IPS-18c (cell line): ENCODE results near the gene CYP4F3.
"Not testable (repeated sequence)": the region's sequence is repeated elsewhere in the genome, so short reads cannot be mapped to it uniquely, and the experiment has no call there.

Source experiments
- H3K4me3 ChIP-seq: 2 replicates; pipeline ENCODE4 v1.7.0; 2013; ENCODE audit warnings: low read depth, mild to moderate bottlenecking, low read length, moderate library complexity; ENCODE audit not compliant: insufficient read depth
- H3K9me3 ChIP-seq: one replicate; pipeline ENCODE4 v1.6.1; 2013; ENCODE audit warnings: mild to moderate bottlenecking, low read length, moderate library complexity; ENCODE audit not compliant: control insufficient read depth, insufficient read depth

Gene CYP4F3, protein sequence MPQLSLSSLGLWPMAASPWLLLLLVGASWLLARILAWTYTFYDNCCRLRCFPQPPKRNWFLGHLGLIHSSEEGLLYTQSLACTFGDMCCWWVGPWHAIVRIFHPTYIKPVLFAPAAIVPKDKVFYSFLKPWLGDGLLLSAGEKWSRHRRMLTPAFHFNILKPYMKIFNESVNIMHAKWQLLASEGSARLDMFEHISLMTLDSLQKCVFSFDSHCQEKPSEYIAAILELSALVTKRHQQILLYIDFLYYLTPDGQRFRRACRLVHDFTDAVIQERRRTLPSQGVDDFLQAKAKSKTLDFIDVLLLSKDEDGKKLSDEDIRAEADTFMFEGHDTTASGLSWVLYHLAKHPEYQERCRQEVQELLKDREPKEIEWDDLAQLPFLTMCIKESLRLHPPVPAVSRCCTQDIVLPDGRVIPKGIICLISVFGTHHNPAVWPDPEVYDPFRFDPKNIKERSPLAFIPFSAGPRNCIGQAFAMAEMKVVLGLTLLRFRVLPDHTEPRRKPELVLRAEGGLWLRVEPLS

GRCh38 chr19:15640294-15640903 lies at the start of gene CYP4F3:
CYP4F3 (plus strand) TSS chr19:15640897; CDS start chr19:15641416, 519 bp downstream.
- no peak within 1 kb of the TSS for H3K4me3 ChIP-seq
- peaks cover 16% of the 10 kb centered on the region for H3K9me3 ChIP-seq

- Histone ChIP-seq H3K9me3 (no peaks in the 10 kb centered on the region), H3K4me3 (no peak overlapping the region; the same call in 1 of the 2 replicates)
Observed at GRCh38 chr19:15591796-15592195, 48.9 kb upstream of the CYP4F3 start.

GRCh38 chr19:15592506-15592905 lies 48.2 kb upstream of the CYP4F3 start:
- not testable (repeated sequence) for H3K4me3 ChIP-seq, H3K9me3 ChIP-seq

DNA sequence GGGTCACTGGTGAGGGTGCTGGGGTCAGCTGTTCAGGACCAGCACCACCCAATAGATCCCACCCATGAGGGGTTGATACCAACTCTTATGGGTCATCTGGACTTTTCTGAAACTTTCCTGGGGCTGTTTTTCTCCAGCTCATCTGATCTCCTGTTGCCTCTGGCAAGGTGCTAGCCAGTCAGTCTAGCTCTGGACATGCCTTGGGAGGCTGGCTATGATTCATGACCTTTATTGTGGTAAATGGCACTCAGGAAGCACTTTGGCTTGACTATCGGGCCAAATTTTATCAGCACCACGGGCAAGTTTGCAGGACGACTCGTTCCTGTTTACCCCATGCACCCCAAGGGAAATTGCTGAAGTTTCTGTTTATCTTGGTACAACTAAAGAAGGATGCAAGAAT lies 46.9 kb upstream of the CYP4F3 start:
- H3K9me3 ChIP-seq, H3K4me3 ChIP-seq: not testable (repeated sequence)

DNA sequence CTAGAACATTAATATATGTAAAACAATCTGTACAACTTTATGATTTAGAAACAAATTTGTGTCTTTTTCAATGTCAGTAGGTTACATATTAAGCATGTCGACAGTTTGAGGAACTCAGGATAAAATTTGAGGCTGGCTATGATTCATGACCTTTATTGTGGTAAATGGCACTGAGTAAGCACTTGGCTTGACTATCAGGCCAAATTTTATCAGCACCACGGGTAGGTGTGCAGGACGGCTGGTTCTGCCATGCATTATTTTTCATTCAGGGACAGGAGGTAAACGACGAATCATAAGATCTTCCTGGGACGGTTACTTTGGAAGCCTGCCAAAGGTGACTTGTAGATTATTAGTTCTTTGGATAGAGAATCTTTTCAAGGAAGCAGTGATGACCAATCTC lies 45.6 kb upstream of the CYP4F3 start:
- no peaks in the 10 kb centered on the region for H3K9me3 ChIP-seq

GRCh38 chr19:15607978-15608925 lies 32.4 kb upstream of the CYP4F3 start:
- H3K9me3 ChIP-seq, H3K4me3 ChIP-seq: not testable (repeated sequence)

More for the DNA sequence above, 45.6 kb upstream of the CYP4F3 start:
- H3K4me3 ChIP-seq: no peak overlapping the region

GRCh38 chr19:15609261-15609660 lies 31.4 kb upstream of the CYP4F3 start:
- Histone ChIP-seq H3K4me3 (no peak overlapping the region), H3K9me3 (no peaks in the 10 kb centered on the region)

GRCh38 chr19:15612342-15612741 lies 28.4 kb upstream of the CYP4F3 start:
- Histone ChIP-seq H3K9me3 (no peaks in the 10 kb centered on the region), H3K4me3 (no peak overlapping the region)

- peaks cover 1% of the 10 kb centered on the region for H3K9me3 ChIP-seq
- H3K4me3 ChIP-seq: no peak overlapping the region
Observed at GRCh38 chr19:15613338-15613737, 27.4 kb upstream of the CYP4F3 start.

DNA sequence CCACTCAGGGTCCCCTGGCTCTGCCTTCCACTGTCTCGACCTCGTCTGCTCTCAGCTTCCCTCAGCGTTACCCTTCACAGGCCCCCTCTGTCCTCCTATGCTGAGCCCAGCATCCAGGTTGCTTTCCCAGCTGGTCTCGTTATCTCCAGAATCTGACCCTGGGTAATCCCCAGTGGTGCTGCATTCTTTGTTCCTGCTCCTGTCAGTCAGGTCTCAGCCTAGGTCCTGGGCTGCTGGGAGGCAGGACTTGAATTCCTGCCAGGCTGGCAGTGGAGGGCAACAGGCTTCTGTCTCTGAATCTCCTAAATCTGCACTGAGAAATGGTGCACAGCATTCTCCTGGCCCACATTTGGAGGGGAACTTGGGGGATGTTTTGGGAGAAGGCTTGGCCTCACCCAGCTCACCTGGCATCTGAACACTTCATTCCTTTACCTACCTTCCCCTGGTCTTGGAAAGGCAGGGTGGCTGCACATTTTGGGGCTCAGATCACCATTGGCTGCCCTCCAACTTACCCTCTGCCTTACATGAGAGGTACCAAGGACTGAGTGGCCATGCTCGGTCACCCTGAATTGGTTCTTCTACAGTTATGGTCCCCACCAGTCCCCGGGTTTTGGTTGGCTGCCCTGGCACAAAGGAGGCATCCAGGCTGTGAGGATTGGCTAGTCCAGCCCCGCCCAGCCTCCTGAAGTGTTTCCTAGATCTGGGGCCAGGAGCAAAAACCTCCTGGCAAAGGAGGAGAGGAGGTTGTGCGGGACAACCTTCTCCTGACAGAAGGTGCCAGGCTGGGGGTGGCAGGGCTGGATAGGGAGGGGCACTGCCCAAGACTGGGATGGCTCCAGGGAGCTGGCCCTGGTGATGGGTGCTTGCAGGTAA lies 26.0 kb upstream of the CYP4F3 start, which contains the start of gene CYP4F8:
Gene CYP4F8, plus strand, starts transcription at position 712 of the 873 bp plus-strand sequence. CDS start 399 bp downstream, outside the sequence.
- peaks cover 3% of the 10 kb centered on the region for H3K9me3 ChIP-seq
- no peak within 1 kb of the TSS for H3K4me3 ChIP-seq

- Histone ChIP-seq H3K9me3 (peaks cover 3% of the 10 kb centered on the region), H3K4me3 (no peak overlapping the region)
Observed at GRCh38 chr19:15615526-15615925, 25.2 kb upstream of the CYP4F3 start.

- no peak overlapping the region for H3K4me3 ChIP-seq
- peaks cover 3% of the 10 kb centered on the region for H3K9me3 ChIP-seq
Observed at GRCh38 chr19:15616183-15616582, 24.5 kb upstream of the CYP4F3 start.

- Histone ChIP-seq H3K4me3 (no peak overlapping the region), H3K9me3 (peaks cover 3% of the 10 kb centered on the region)
Observed at GRCh38 chr19:15616627-15617270, 23.9 kb upstream of the CYP4F3 start.

DNA sequence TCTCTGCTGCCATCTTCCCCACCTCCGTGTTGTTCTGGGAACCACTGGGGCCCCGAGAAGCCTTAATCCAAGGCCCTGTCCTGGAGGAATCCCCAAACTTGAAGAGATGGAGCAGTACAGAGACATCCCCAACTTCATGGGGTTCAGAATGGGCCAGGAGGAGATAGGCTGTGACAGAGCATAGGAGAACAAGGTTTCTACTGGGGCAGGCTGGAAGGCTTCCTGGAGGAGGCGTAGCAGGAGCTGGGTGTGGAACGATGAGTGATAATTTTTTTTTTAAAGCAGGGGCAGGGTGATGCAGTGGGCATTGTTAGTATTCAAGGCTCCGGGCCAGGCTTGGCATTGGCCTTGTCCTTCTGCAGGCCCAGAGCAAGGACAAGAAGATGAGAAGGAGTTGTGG lies 22.4 kb upstream of the CYP4F3 start:
- Histone ChIP-seq H3K4me3 (no peak overlapping the region), H3K9me3 (peaks cover 3% of the 10 kb centered on the region)

GRCh38 chr19:15621801-15622200 lies 18.9 kb upstream of the CYP4F3 start:
- Histone ChIP-seq H3K4me3 (no peak overlapping the region), H3K9me3 (peaks cover 3% of the 10 kb centered on the region)

DNA sequence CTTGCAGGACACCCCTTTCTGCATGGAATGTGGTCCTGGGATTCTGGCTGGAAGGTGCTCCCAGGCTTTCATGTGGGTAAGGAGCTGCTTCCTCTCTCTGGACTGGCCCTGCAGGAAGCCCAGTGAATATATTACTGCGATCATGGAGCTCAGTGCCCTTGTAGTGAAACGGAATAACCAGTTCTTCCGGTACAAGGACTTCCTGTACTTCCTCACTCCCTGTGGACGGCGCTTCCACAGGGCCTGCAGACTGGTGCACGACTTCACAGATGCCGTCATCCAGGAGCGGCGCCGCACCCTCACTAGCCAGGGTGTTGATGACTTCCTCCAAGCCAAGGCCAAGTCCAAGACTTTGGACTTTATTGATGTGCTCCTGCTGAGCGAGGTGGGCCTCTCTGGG lies 17.7 kb upstream of the CYP4F3 start:
- Histone ChIP-seq H3K9me3 (peaks cover 3% of the 10 kb centered on the region), H3K4me3 (no peak overlapping the region)
